Neural crest cell (in vitro differentiated cells): Measurements from ENCODE around the gene RAP2A. TPM values are rescaled to one million over a fixed set of nuclear protein-coding genes. Genes with fewer than 3 reads are reported as not detected.

Source experiments
- DNase-seq: peaks from one replicate; pipeline ENCODE4 v3.0.0; 2021; ENCODE audit warnings: low read depth, mixed read lengths, low spot score
- H3K27ac Mint-ChIP-seq: one replicate; pipeline ENCODE4 v1.8.0; 2021; ENCODE audit warnings: mild to moderate bottlenecking, mixed read lengths; ENCODE audit not compliant: unreplicated experiment
- H3K27me3 Mint-ChIP-seq: 2 replicates; pipeline ENCODE4 v1.8.0; 2021; ENCODE audit warnings: low read depth, mild to moderate bottlenecking, mixed read lengths
- H3K36me3 Mint-ChIP-seq: 2 replicates; pipeline ENCODE4 v1.8.0; 2021; ENCODE audit warnings: low read depth, mild to moderate bottlenecking, mixed read lengths
- H3K4me1 Mint-ChIP-seq: 2 replicates; pipeline ENCODE4 v1.8.0; 2021; ENCODE audit warnings: mixed read lengths
- H3K4me3 Mint-ChIP-seq: one replicate; pipeline ENCODE4 v1.8.0; 2021; ENCODE audit warnings: mild to moderate bottlenecking, mixed read lengths
- H3K9me3 Mint-ChIP-seq: 2 replicates; pipeline ENCODE4 v1.8.0; 2021; ENCODE audit warnings: mixed read lengths
- CTCF ChIP-seq: fragments of 200-600 bp; sonication (generic); conservative IDR thresholded peaks from 2 replicates; pipeline ENCODE4 v1.5.0; 2021; ENCODE audit warnings: antibody characterized with exemption, mild to moderate bottlenecking
- total RNA-seq: library from RNA; stranded (reverse); gene quantifications from 2 replicates; pipeline ENCODE4 v1.2.1, GENCODE V29; 2021

Gene RAP2A
- total RNA-seq, 1 donor from 2014 or later = 47.2 TPM

DNA sequence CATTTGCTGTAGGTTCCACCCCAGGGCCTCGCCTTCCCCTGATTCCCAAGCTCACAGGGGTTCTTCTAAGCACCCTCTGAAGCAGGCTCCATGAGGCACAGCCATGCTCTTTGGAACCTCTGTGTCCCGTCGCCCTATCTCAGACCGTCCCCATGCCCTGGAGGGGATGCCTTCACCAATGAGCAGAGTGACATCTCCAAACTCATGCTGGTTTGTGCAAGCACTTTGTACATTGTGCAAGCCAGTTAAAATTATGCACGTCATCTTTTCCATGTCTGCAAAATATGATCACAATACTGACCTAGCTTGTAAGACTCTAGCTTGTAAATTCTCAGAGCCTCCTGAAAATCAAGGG, 46.5 kb upstream of the RAP2A start:
- H3K27ac Mint-ChIP-seq = peak overlapping the region; percentile 59
- no peaks in the 10 kb centered on the region for H3K27me3 Mint-ChIP-seq
- no peak for DNase-seq
- H3K36me3 Mint-ChIP-seq = peaks cover 12% of the 10 kb centered on the region
- no peaks in the 10 kb centered on the region for H3K4me1 Mint-ChIP-seq
- TF ChIP-seq CTCF = no peak
- H3K4me3 Mint-ChIP-seq = no peak overlapping the region
- H3K9me3 Mint-ChIP-seq = no peaks in the 10 kb centered on the region

GRCh38 chr13:97387890-97388289, 46.1 kb upstream of the RAP2A start:
- H3K4me1 Mint-ChIP-seq = no peaks in the 10 kb centered on the region
- no peaks in the 10 kb centered on the region for H3K9me3 Mint-ChIP-seq
- no peak for TF ChIP-seq CTCF
- H3K27me3 Mint-ChIP-seq = no peaks in the 10 kb centered on the region
- no peak overlapping the region for H3K27ac Mint-ChIP-seq
- DNase-seq = no peak
- H3K36me3 Mint-ChIP-seq = peaks cover 9% of the 10 kb centered on the region
- H3K4me3 Mint-ChIP-seq = no peak overlapping the region

DNA sequence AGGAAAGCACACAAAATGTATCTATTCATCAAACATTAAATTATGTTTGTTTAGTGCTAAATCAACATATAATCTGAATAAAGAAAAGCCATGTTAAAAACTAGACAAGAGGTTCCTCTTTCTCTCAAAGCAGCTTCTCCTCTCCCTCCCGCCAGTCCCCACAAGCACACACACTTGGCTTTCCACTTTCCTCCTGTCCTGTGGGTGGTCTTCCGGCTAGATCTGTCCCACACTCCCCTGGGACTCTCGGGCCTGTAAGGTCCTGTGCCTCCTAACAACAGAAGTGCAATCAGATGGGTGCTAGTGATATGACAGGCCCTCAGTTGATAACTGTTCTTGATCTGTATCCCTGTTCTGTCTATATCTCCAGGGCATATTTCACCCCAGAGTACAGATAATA, 45.6 kb upstream of the RAP2A start:
- H3K4me3 Mint-ChIP-seq = no peak overlapping the region
- no peaks in the 10 kb centered on the region for H3K4me1 Mint-ChIP-seq
- no peak for DNase-seq
- no peaks in the 10 kb centered on the region for H3K27me3 Mint-ChIP-seq
- no peak overlapping the region for H3K27ac Mint-ChIP-seq
- peaks cover 9% of the 10 kb centered on the region for H3K36me3 Mint-ChIP-seq
- H3K9me3 Mint-ChIP-seq = no peaks in the 10 kb centered on the region
- no peak for TF ChIP-seq CTCF

GRCh38 chr13:97390941-97391600, 42.9 kb upstream of the RAP2A start:
- no peaks in the 10 kb centered on the region for H3K9me3 Mint-ChIP-seq
- no peak for DNase-seq
- H3K4me3 Mint-ChIP-seq = no peak overlapping the region
- no peaks in the 10 kb centered on the region for H3K27me3 Mint-ChIP-seq
- peaks cover 8% of the 10 kb centered on the region for H3K36me3 Mint-ChIP-seq
- H3K27ac Mint-ChIP-seq = no peak overlapping the region
- no peak for TF ChIP-seq CTCF
- H3K4me1 Mint-ChIP-seq = no peaks in the 10 kb centered on the region

- Mint-ChIP-seq H3K27ac (no peak overlapping the region), H3K36me3 (peaks cover 2% of the 10 kb centered on the region), H3K4me3 (no peak overlapping the region), H3K4me1 (no peaks in the 10 kb centered on the region), H3K27me3 (no peaks in the 10 kb centered on the region), H3K9me3 (no peaks in the 10 kb centered on the region)
- TF ChIP-seq CTCF = no peak
- no peak for DNase-seq
These were observed 41.9 kb upstream of the RAP2A start for GRCh38 chr13:97392020-97392419.

DNA sequence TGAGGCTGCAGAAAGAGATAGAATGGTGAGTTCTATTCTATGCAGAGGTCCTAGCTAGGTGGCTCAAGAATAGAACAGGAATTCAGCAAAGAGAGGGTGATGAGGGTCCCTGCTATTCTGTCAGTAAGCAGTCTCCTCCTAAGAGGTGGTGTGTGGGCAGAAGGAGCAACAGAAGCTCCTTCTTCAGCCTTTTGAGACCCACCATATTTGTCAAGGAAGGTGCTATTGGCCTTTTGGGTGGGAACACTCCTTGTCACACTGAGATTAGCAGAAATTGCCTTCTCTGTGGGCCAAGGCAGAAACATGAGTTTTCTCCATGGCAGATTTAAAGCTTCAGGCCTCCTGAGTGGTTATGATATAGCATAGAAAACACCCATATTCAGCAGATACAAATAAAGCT, 39.4 kb upstream of the RAP2A start:
- no peak for TF ChIP-seq CTCF
- DNase-seq = no peak
- H3K4me3 Mint-ChIP-seq = no peak overlapping the region
- H3K9me3 Mint-ChIP-seq = no peaks in the 10 kb centered on the region
- peaks cover 2% of the 10 kb centered on the region for H3K36me3 Mint-ChIP-seq
- no peaks in the 10 kb centered on the region for H3K27me3 Mint-ChIP-seq
- no peaks in the 10 kb centered on the region for H3K4me1 Mint-ChIP-seq
- H3K27ac Mint-ChIP-seq = no peak overlapping the region
